Spleen (tissue), 11 donors: Measurements from ENCODE around the gene SPN. TPM values are rescaled to one million over a fixed set of nuclear protein-coding genes. Genes with fewer than 3 reads are reported as not detected.
"Not testable (repeated sequence)": the region's sequence is repeated elsewhere in the genome, so short reads cannot be mapped to it uniquely, and the experiment has no call there.

ENCODE experiments used
- DNase-seq: peaks from one replicate; pipeline ENCODE4 v3.0.0-alpha.2; 2020
- H3K27ac ChIP-seq, 8 donors: fragments of 200-600 bp; sonication (generic) in 7 of 8; 1 replicate in 4 of 8; 2 replicates in 4 of 8; pipeline versions ENCODE4 v1.5.0 to v1.8.0; 2016 to 2021; ENCODE audit warnings: inconsistent platforms in 4 of 8, mild to moderate bottlenecking in 4 of 8, moderate library complexity in 1 of 8
- H3K27me3 ChIP-seq, 7 donors: fragments of 200-600 bp; sonication (generic) in 6 of 7; replicated peaks in 1 of 7; 1 replicate in 4 of 7; 2 replicates in 3 of 7; pipeline versions ENCODE4 v1.5.0 to v1.8.0; 2016 to 2021; ENCODE audit warnings: inconsistent platforms in 3 of 7, mild to moderate bottlenecking in 1 of 7
- H3K36me3 ChIP-seq, 6 donors: fragments of 200-600 bp; sonication (generic) in 5 of 6; 1 replicate in 4 of 6; 2 replicates in 2 of 6; pipeline versions ENCODE4 v1.5.0 to v1.8.0; 2016 to 2021; ENCODE audit warnings: inconsistent platforms in 2 of 6
- H3K4me1 ChIP-seq, 6 donors: fragments of 200-600 bp; sonication (generic) in 5 of 6; 1 replicate in 3 of 6; 2 replicates in 3 of 6; pipeline versions ENCODE4 v1.5.0 to v1.8.0; 2016 to 2021; ENCODE audit warnings: inconsistent platforms in 3 of 6
- H3K4me3 ChIP-seq, 8 donors: fragments of 200-600 bp; sonication (generic) in 7 of 8; 1 replicate in 4 of 8; 2 replicates in 4 of 8; pipeline versions ENCODE4 v1.5.0 to v1.8.0; 2016 to 2021; ENCODE audit warnings: inconsistent platforms in 4 of 8, mild to moderate bottlenecking in 4 of 8, moderate library complexity in 2 of 8
- H3K9me3 ChIP-seq, 8 donors: fragments of 200-600 bp; sonication (generic) in 7 of 8; 1 replicate in 4 of 8; 2 replicates in 4 of 8; pipeline versions ENCODE4 v1.5.0 to v1.8.0; 2016 to 2021; ENCODE audit warnings: inconsistent platforms in 4 of 8
- CTCF ChIP-seq, 11 experiments: fragments of 200-600 bp in 7 of 11; fragments of 450-650 bp in 4 of 11; sonication (generic) in 4 of 11; IDR thresholded peaks in 8 of 11; conservative IDR thresholded peaks in 3 of 11; 1 replicate in 7 of 11; 2 replicates in 4 of 11; pipeline versions ENCODE4 v1.4.0 to v1.8.0; 2016 to 2021; ENCODE audit warnings: antibody characterized with exemption in 11 of 11, inconsistent platforms in 4 of 11, mild to moderate bottlenecking in 1 of 11
- POLR2AphosphoS5 ChIP-seq, 3 donors: sonication (generic); formaldehyde crosslinking; IDR thresholded peaks; one replicate each; pipeline ENCODE4 v1.5.1; 2017; ENCODE audit warnings: antibody characterized with exemption in 3 of 3
- WGBS, 5 donors: extraction: QIAGEN DNeasy Blood & Tissue Kit in 3 of 5; methylation state at CpG; one replicate each; pipeline versions ENCODE4 v1.1.5 to v1.1.7; 2013 to 2018; 5-methylcytosine and 5-hydroxymethylcytosine counted together
- intact Hi-C: fragments of 100-400 bp; cut with DNase I; formaldehyde crosslinking; loops from one replicate; pipeline ENCODE4 v1.15.0; 2023; ENCODE audit warnings: low total_unique reads
- polyA plus RNA-seq, 3 donors: library from polyadenylated mRNA; stranded (reverse); fragments of 200-250 nt; gene quantifications; one replicate each; pipeline ENCODE4 v1.2.1, GENCODE V29; 2013
- total RNA-seq, 7 donors: library from RNA; depleted of rRNA in 3 of 7; stranded (reverse); fragments of >200 nt in 3 of 7; fragmentation: NEBNext Ultra II Directional in 4 of 7; extraction: Animal tissue kit (Norgen Biotek cat#: 25700) in 4 of 7; gene quantifications; one replicate each; pipeline versions ENCODE4 v1.1.0 to v1.2.1, GENCODE V29; 2016 to 2021
- donor health status: healthy with polysubstance abuse.
- donor health status: DM: no; HTN: no; CAD: no; lungs with moderate emphysema.
- donor health status: DM: no; HTN: no; CAD: no.
- donor health status: Bipolar disorder and iron deficiency.
- donor health status: healthy.
- donor health status: DM: no; HTN: no; CAD: no.
- donor health status: DM: yes; HTN: yes; CAD: no.

The SPN gene
- total and polyA plus RNA-seq, 10 donors = 3.9 to 46.4 (median 25.0) TPM

DNA sequence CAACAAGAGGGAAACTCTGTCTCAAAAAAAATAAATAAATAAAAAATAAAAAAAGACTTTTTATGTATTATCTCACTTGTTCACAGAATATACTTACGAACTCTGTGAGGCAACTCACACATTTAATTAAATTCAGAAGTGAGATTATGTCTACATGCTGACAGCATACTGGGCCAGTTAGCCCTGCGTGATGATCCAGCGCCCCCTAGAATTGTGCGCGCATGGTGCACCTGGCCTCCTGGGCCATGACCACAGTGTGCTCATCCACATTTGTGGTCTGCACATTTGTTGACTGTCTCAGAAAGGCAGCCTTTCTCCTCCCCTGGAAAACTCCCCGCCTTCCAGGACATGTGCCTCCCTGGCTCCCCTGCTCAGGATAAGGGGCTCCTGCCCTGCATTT, 42.5 kb upstream of the SPN start:
- H3K4me1 ChIP-seq, H3K9me3 ChIP-seq, DNase-seq, H3K27me3 ChIP-seq, intact Hi-C loops, H3K27ac ChIP-seq, H3K4me3 ChIP-seq, H3K36me3 ChIP-seq: not testable (repeated sequence)
- TF ChIP-seq CTCF (IDR thresholded peaks at IDR 0.05 in 8 of 11, conservative IDR thresholded peaks at IDR 0.05 in 3 of 11) = peak in 3 of 11 experiments; percentile 16 to 24 (median 20)
- WGBS, 5 donors = 82 to 90% (median 84%) methylated on average over 5 of the region's 6 CpGs

- WGBS, 5 donors = 67 to 93% (median 84%) methylated on average over 5 to 14 of the region's 18 CpGs
- H3K27ac ChIP-seq, DNase-seq, H3K9me3 ChIP-seq, H3K36me3 ChIP-seq, H3K27me3 ChIP-seq, H3K4me3 ChIP-seq, intact Hi-C loops: not testable (repeated sequence)
- peaks cover 0 to 23% (median 10%) of the 10 kb centered on the region in 6 donors for H3K4me1 ChIP-seq
Measured at GRCh38 chr16:29622738-29623137, 40.3 kb upstream of the SPN start.

DNA sequence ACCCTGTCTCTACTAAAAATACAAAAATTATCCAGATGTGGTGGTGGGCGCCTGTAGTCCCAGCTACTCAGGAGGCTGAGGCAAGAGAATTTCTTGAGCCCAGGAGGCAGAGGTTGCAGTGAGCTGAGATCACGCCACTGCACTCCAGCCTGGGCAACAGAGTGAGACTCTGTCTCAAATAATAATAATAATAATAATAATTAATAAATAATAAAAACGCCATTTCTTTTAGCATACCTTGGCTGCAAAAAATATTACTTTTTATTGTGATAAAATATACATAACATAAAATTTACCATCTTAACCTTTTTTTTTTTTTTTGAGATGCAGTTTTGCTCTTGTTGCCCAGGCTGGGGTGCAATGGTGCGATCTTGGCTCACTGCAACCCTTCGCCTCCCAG, 39.8 kb upstream of the SPN start:
- WGBS, 5 donors = 90 to 96% (median 96%) methylated on average over 5 of the region's 5 CpGs
- H3K27ac ChIP-seq, H3K9me3 ChIP-seq, H3K27me3 ChIP-seq, H3K36me3 ChIP-seq, DNase-seq, H3K4me3 ChIP-seq, intact Hi-C loops: not testable (repeated sequence)
- peaks cover 0 to 19% (median 10%) of the 10 kb centered on the region in 6 donors for H3K4me1 ChIP-seq

GRCh38 chr16:29625114-29625513, 37.9 kb upstream of the SPN start:
- intact Hi-C loops, H3K4me3 ChIP-seq, H3K9me3 ChIP-seq, DNase-seq, H3K27ac ChIP-seq, H3K36me3 ChIP-seq, H3K27me3 ChIP-seq: not testable (repeated sequence)
- H3K4me1 ChIP-seq = peaks cover 0 to 18% (median 10%) of the 10 kb centered on the region in 6 donors
- WGBS, 5 donors = 74 to 89% (median 78%) methylated on average over 2 to 4 of the region's 4 CpGs

DNA sequence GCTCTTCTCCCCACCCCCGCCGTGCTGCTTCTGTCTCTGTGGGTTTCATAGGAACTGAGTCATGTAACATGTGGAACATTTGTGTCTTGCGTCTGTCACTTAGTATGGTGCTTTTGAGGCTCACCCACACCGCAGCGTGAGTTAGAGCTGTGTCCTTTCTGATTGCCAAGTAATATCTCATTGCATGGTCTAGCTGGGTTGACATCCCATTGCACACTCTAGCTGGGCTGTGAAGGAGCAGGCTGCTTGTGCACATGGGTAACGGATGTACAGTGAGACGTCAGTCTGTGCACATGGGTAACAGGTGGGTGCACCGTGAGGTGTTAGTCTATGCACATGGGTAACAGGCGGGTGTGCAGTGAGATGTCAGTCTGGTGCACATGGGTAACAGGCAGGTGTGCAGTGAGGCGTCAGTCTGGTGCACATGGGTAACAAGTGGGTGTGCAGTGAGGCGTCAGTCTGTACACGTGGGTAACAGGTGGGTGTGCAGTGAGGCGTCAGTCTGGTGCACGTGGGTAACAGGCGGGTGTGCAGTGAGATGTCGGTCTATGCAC, 36.2 kb upstream of the SPN start:
- H3K36me3 ChIP-seq, H3K9me3 ChIP-seq, H3K4me3 ChIP-seq, H3K27me3 ChIP-seq, DNase-seq, intact Hi-C loops: not testable (repeated sequence)
- WGBS, 5 donors = 32 to 52% (median 35%) methylated on average over 11 to 16 of the region's 16 CpGs
- TF ChIP-seq POLR2AphosphoS5 (IDR thresholded peaks at IDR 0.05) = peak in 1 of 3 donors; percentile 43
- H3K4me1 ChIP-seq = peaks cover 0 to 18% (median 10%) of the 10 kb centered on the region in 6 donors
- peak overlapping the region in 2 of 8 donors; percentile 18 to 64 for H3K27ac ChIP-seq

- H3K4me3 ChIP-seq, H3K36me3 ChIP-seq, H3K9me3 ChIP-seq, H3K27me3 ChIP-seq, DNase-seq, intact Hi-C loops: not testable (repeated sequence)
- peak overlapping the region in 4 of 8 donors; percentile 8 to 64 (median 24) for H3K27ac ChIP-seq
- WGBS, 5 donors = 4 to 20% (median 8%) methylated on average over 1 to 5 of the region's 7 CpGs; no CpG with 5 or more reads in 1 of the 5 donors
- peaks cover 0 to 18% (median 10%) of the 10 kb centered on the region in 6 donors for H3K4me1 ChIP-seq
Measured at GRCh38 chr16:29627661-29628075, 35.4 kb upstream of the SPN start.

DNA sequence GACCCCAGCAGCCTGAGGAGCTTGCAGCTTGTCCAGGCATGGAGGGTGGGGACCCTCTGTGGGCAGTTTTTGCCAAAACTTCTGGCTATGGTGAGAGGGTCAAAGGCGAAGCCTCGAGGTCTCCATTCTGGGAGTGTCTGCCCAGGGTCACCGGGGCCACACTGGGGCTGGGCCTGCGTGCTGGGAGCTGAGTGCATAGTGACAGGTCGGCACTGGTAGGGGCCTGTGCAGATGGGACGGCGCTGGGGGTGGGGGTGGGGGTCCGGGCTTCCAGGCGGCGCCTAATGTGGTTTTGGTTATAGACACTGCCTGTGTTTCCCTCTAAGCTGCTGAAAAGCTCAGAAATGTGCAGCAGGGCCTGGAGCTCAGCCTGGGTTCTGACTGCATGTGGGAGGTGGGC, 34.3 kb upstream of the SPN start:
- DNase-seq, intact Hi-C loops, H3K27me3 ChIP-seq, H3K36me3 ChIP-seq, H3K9me3 ChIP-seq, H3K4me3 ChIP-seq, H3K27ac ChIP-seq: not testable (repeated sequence)
- WGBS, 5 donors = 34 to 57% (median 49%) methylated on average over 3 to 8 of the region's 10 CpGs; no CpG with 5 or more reads in 2 of the 5 donors
- H3K4me1 ChIP-seq = peaks cover 0 to 18% (median 10%) of the 10 kb centered on the region in 6 donors

GRCh38 chr16:29629318-29629717, 33.7 kb upstream of the SPN start:
- intact Hi-C loops, DNase-seq: not testable (repeated sequence)
- 85 to 89% (median 87%) methylated on average over 3 to 10 of the region's 10 CpGs for WGBS, 5 donors

DNA sequence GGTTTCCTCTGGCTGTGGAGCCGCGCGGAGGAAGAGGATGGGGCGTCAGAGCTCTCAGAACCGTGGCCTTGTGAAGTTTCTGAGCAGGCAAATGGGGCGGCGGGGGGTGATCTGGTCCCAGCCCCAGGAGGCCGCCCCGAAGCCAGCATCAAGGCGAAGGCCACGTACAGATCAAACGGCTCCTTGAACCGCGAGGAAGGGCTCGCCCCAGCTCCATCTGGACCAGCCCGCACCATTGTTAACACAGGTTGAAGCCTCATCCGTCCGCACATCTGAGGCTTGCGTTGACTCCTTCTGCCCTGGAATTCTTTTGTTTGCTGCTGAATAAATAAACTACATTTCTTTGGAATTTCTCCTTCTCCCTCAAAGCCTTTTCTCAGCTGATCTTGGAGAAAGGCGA, 31.4 kb upstream of the SPN start:
- peaks cover 0 to 12% (median 10%) of the 10 kb centered on the region in 6 donors for H3K4me1 ChIP-seq
- H3K4me3 ChIP-seq, H3K36me3 ChIP-seq, DNase-seq, H3K27ac ChIP-seq, H3K9me3 ChIP-seq, intact Hi-C loops, H3K27me3 ChIP-seq: not testable (repeated sequence)
- WGBS, 5 donors = 72 to 82% (median 77%) methylated on average over 16 to 20 of the region's 20 CpGs

More at GRCh38 chr16:29629318-29629717, 33.7 kb upstream of the SPN start:
- H3K4me1 ChIP-seq = peaks cover 0 to 18% (median 10%) of the 10 kb centered on the region in 6 donors
- not testable (repeated sequence) for H3K27me3 ChIP-seq, H3K27ac ChIP-seq, H3K4me3 ChIP-seq, H3K36me3 ChIP-seq, H3K9me3 ChIP-seq

- H3K27ac ChIP-seq, H3K36me3 ChIP-seq, H3K27me3 ChIP-seq, H3K4me1 ChIP-seq, intact Hi-C loops, H3K4me3 ChIP-seq, H3K9me3 ChIP-seq, DNase-seq: not testable (repeated sequence)
- 74 to 84% (median 82%) methylated on average over 10 to 15 of the region's 16 CpGs for WGBS, 5 donors
Measured at GRCh38 chr16:29635902-29636301, 27.1 kb upstream of the SPN start.
